ENCODE measurements around the gene GSG1L. TPM values are rescaled to one million over a fixed set of nuclear protein-coding genes. Genes with fewer than 3 reads are reported as not detected.

GSG1L gene
- total RNA-seq, 1 donor from 2014 or later = not detected

DNA sequence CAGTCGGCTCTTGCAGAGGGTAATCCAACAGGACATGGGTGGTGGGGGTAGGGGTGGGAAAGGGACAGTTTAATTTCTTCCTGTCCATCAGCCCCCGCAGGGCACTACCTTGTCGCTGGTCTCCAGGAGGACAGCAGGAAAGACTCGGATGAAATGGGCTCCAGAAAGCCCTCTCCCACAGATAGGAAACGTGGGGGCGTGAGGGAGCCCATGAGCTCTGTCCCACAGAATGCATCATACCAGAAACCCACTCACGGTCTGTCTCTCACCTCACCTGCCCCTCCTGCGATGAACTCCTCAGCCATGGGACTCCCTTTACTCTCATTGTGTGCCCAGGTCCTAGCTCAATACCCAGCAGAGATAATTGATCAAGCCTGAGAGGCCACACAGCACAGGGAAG, 240.1 kb downstream of the GSG1L start:
- TF ChIP-seq, protein P1, sequence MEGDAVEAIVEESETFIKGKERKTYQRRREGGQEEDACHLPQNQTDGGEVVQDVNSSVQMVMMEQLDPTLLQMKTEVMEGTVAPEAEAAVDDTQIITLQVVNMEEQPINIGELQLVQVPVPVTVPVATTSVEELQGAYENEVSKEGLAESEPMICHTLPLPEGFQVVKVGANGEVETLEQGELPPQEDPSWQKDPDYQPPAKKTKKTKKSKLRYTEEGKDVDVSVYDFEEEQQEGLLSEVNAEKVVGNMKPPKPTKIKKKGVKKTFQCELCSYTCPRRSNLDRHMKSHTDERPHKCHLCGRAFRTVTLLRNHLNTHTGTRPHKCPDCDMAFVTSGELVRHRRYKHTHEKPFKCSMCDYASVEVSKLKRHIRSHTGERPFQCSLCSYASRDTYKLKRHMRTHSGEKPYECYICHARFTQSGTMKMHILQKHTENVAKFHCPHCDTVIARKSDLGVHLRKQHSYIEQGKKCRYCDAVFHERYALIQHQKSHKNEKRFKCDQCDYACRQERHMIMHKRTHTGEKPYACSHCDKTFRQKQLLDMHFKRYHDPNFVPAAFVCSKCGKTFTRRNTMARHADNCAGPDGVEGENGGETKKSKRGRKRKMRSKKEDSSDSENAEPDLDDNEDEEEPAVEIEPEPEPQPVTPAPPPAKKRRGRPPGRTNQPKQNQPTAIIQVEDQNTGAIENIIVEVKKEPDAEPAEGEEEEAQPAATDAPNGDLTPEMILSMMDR (conservative IDR thresholded peaks at IDR 0.05; ENCODE audit: low read depth, low read length) = no peak
- H3K4me3 ChIP-seq (ENCODE audit: low read depth, low read length) = no peak overlapping the region
- no peak for DNase-seq (ENCODE audit: low read depth)

DNA sequence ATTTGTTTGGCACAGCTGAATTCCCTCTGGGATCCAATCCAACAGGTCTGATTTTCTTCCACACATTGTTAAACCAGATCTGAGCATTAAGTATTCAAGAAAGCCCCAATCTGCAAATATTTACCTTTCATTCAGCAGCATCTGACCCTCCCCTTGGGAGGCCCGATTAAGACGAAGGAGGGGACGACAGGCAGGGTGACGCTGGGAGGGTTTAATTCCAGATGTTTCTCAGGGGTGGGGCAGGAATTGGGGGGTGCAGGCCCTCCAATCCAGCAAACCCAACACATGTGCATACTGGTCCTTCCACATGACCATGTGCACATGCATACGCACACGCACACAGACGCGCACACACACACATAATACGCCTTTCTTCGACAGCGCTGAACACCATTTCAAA, 240.5 kb downstream of the GSG1L start:
- DNase-seq (ENCODE audit: low read depth) = no peak
- TF ChIP-seq, protein P1 (conservative IDR thresholded peaks at IDR 0.05; ENCODE audit: low read depth, low read length) = no peak
- H3K4me3 ChIP-seq (ENCODE audit: low read depth, low read length) = no peak overlapping the region

DNA sequence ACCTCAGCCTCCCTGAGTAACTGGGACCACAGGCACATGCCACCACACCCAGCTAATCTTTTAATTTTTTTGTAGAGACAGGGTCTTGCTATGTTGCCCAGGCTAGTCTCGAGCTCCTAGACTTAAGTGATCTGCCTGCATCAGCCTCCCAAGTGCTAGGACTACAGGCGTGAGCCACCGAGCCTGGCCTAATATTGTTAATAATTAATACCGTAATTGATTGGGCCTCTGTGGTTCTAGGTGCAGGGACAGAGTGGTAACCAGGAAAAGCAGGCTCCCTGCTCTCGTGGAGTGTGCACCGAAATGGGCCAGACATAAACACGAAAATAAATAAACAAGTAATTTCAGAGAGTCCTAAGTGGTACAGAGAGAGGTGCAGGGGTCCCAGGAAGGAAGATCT, 241.0 kb downstream of the GSG1L start:
- H3K4me3 ChIP-seq (ENCODE audit: low read depth, low read length) = no peak overlapping the region
- no peak for DNase-seq (ENCODE audit: low read depth)
- TF ChIP-seq, protein P1 (conservative IDR thresholded peaks at IDR 0.05; ENCODE audit: low read depth, low read length) = no peak

DNA sequence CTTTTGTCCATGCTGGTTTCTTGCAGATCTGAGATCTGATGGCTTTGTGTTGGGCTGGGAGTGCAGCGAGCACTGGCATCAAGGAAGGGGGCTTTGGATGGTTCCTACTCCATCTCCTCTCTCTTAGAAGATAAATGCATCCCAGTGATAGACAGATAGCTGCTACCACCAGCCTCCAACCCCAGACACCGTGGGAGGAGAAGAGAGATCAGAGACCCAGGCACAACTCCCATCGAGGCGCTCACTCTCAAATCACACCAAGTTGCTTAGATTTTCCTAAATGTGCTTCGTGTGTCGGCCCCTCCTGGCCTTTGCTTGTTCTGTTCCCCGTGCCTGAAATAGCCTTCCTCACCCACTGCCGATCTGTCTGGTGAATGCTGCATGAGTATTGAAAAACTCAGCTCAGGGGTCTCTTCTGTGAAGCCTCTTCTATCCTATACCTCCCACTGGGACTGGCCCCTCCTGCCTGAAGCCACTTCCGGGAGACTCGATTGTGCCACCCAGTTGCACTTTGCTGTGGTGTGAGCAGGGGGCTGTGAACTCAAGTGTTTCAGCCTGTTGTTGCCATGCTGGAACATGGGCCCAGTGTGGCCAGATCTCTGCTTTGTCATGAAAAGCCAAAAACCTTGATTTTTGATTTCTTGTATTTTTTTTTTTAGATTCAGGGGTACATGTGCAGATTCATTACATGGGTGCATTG, 242.7 kb downstream of the GSG1L start:
- TF ChIP-seq, protein P1 (conservative IDR thresholded peaks at IDR 0.05; ENCODE audit: low read depth, low read length) = no peak
- H3K4me3 ChIP-seq (ENCODE audit: low read depth, low read length) = no peak overlapping the region
- no peak for DNase-seq (ENCODE audit: low read depth)

DNA sequence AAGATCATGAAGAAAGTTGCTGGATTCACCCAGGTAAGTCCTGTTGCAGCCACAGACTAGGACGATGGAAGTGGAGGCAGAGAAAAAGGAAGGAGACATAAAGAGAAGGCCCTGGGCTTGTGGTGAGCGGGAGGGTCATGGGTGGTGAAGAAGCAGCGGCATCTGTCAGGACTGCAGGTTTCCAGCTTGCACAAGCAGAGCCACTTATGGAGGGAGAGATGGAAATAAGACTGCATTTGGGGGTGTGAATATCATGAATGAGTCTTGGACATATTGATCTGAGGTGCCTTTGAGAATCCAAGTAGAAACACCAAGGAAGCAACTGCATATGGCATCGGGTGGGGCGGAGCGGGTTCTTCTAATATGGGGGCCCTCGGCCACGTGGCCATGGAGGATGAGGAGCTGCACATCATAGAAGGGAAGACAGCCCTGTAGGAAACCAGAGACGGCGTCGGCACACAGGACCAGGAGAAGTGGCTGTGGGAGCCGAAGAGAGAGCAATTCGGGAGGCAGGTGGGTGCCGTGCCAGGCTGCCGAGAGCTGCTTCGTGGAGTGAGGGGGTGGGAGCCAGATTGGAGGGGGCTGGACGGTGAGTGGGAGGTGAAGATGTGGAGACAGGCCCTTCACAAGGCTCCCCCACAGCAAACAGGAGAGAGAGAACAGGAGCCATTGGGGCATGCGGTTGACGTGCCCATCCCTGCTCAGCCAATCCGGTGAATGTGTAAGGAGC, 243.5 kb downstream of the GSG1L start:
- TF ChIP-seq, protein P1 (conservative IDR thresholded peaks at IDR 0.05; ENCODE audit: low read depth, low read length) = no peak
- DNase-seq (ENCODE audit: low read depth) = no peak
- no peak overlapping the region for H3K4me3 ChIP-seq (ENCODE audit: low read depth, low read length)

DNA sequence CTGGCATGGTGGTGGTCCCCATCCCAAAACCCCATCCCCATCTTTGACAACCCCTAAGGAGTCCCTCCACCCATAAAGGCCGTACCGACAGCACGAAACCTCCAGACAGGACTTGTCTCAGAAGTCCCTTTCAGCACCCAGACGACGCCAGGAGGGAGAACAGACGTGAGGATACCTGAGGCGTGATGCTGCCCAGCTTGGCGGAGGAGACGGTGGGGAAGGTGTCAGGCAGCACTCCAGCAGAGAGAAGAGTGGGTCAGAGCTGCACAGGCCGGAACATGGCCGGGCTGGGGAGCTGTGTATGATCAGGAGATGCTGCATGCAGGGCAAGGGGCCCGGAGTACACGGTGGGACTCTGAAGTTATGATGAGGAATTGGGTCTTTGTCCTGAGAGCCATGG, 244.2 kb downstream of the GSG1L start:
- DNase-seq (ENCODE audit: low read depth) = no peak
- TF ChIP-seq, protein P1 (conservative IDR thresholded peaks at IDR 0.05; ENCODE audit: low read depth, low read length) = no peak
- no peak overlapping the region for H3K4me3 ChIP-seq (ENCODE audit: low read depth, low read length)

Measured in epithelial cell of proximal tubule (primary cell).